ENCODE results near the gene PSMD9. TPM values are rescaled to one million over a fixed set of nuclear protein-coding genes. Genes with fewer than 3 reads are reported as not detected.
"Not testable (repeated sequence)": the region's sequence is repeated elsewhere in the genome, so short reads cannot be mapped to it uniquely, and the experiment has no call there.

Gene PSMD9
- total and polyA plus RNA-seq, 2 experiments from 2014 or later = 32.7 to 36.3 TPM

GRCh38 chr12:121885129-121885528 lies 3.5 kb upstream of the PSMD9 start:
- H3K4me2 ChIP-seq; DNase-seq (ENCODE audit: low spot score); H3K27ac Mint-ChIP-seq; H3K4me3 Mint-ChIP-seq; H3K9me3 Mint-ChIP-seq; H2AFZ ChIP-seq; H3K9me2 ChIP-seq (ENCODE audit: insufficient read depth); H3K27me3 ChIP-seq (ENCODE audit: insufficient read depth); H3K27ac ChIP-seq (ENCODE audit: low read depth); H3K36me3 Mint-ChIP-seq (ENCODE audit: low read depth); H3K4me1 ChIP-seq (ENCODE audit: insufficient read depth); H3K79me2 ChIP-seq (replicated peaks; ENCODE audit: insufficient read depth); H3K36me3 ChIP-seq (ENCODE audit: insufficient read depth); ATAC-seq; H4K20me1 ChIP-seq (replicated peaks; ENCODE audit: insufficient read depth); H3K4me3 ChIP-seq: not testable (repeated sequence)
- peaks cover 15% of the 10 kb centered on the region for H3F3A ChIP-seq (replicated peaks; ENCODE audit: low read depth)
- Mint-ChIP-seq H3K4me1 (peaks cover 18% of the 10 kb centered on the region), H3K27me3 (ENCODE audit: insufficient read depth, low read depth, poor library complexity) (peaks cover 14% of the 10 kb centered on the region)

GRCh38 chr12:121888083-121888477 lies 510 bp upstream of the PSMD9 start:
- H3K27me3 Mint-ChIP-seq (ENCODE audit: insufficient read depth, low read depth, poor library complexity) = peaks cover 17% of the 10 kb centered on the region
- Histone ChIP-seq H4K20me1 (replicated peaks; ENCODE audit: insufficient read depth) (peaks cover 12% of the 10 kb centered on the region), H3K27me3 (ENCODE audit: insufficient read depth) (peaks cover 10% of the 10 kb centered on the region), H3F3A (replicated peaks; ENCODE audit: low read depth) (peaks cover 12% of the 10 kb centered on the region), H3K27ac (ENCODE audit: low read depth) (no peak overlapping the region; the same call in 1 of the 2 replicates), H3K4me1 (ENCODE audit: insufficient read depth) (peaks cover 7% of the 10 kb centered on the region; the same call in 1 of the 2 replicates), H3K36me3 (ENCODE audit: insufficient read depth) (no peaks in the 10 kb centered on the region), H3K4me2 (peak overlapping the region; percentile 71), H2AFZ (peak overlapping the region; percentile 81; the same call in 1 of the 2 replicates), H3K4me3 (peak overlapping the region; percentile 61), H3K9me2 (ENCODE audit: insufficient read depth) (peaks cover 8% of the 10 kb centered on the region; the same call in 1 of the 2 replicates), H3K79me2 (replicated peaks; ENCODE audit: insufficient read depth) (peaks cover 11% of the 10 kb centered on the region; the same call in 1 of the 2 replicates)
- ATAC-seq (no peak), DNase-seq (ENCODE audit: low spot score) (no peak)
- peaks cover 7% of the 10 kb centered on the region; the same call in 1 of the 3 replicates for H3K36me3 Mint-ChIP-seq (ENCODE audit: low read depth)
- peak overlapping the region; percentile 39; the same call in 1 of the 2 replicates for H3K27ac Mint-ChIP-seq
- no peaks in the 10 kb centered on the region; the same call in 2 of the 3 replicates for H3K9me3 Mint-ChIP-seq
- H3K4me1 Mint-ChIP-seq = peaks cover 18% of the 10 kb centered on the region
- peak overlapping the region; percentile 96 for H3K4me3 Mint-ChIP-seq
- TF ChIP-seq EZH2phosphoT487 (IDR thresholded peaks at IDR 0.05; ENCODE audit: unreplicated experiment) (no peak), EZH2 (IDR thresholded peaks at IDR 0.05; ENCODE audit: low read depth, unreplicated experiment) (no peak), ZNF114 (CRISPR knock-in tag; IDR thresholded peaks at IDR 0.05) (no peak), STAT1 (IDR thresholded peaks at IDR 0.05; ENCODE audit: unreplicated experiment) (no peak), CREB1 (CRISPR knock-in tag; IDR thresholded peaks at IDR 0.05; ENCODE audit: low read depth) (no peak), ETS1 (IDR thresholded peaks at IDR 0.05) (no peak), POLR2AphosphoS5 (IDR thresholded peaks at IDR 0.05; ENCODE audit: low read depth) (no peak), CTCF (conservative IDR thresholded peaks at IDR 0.05; ENCODE audit: low read depth in 2 of 2) (no peak; a peak in 1 of 4 replicates), NANOG (IDR thresholded peaks at IDR 0.05; ENCODE audit: borderline replicate concordance) (no peak), ZNF462 (CRISPR knock-in tag; IDR thresholded peaks at IDR 0.05) (no peak), JUNB (IDR thresholded peaks at IDR 0.05; ENCODE audit: unreplicated experiment) (no peak)

Data from GM23338 (cell line).